K562 (cell line): Measurements from ENCODE around the gene AREL1. TPM values are rescaled to one million over a fixed set of nuclear protein-coding genes. Genes with fewer than 3 reads are reported as not detected.

ENCODE experiments used
- ATAC-seq: fragments of 200-7000 bp; cut with Tn5 transposase; 3 replicates; pipeline ENCODE4 v1.9.1; 2020; ENCODE audit warnings: moderate library complexity
- BruUV-seq: library from RNA; stranded (reverse); fragments of 400-500 nt; replicated peaks from 2 replicates; lab custom pipeline; 2021; lab: Mats Ljungman, UMichigan
- CTCF ChIA-PET: fragments of 300-600 bp; formaldehyde crosslinking; extraction: SDS; loops from one replicate; lab custom pipeline; 2021; ENCODE audit warnings: low intra/inter-chr PET ratio; lab: Yijun Ruan, JAX
- POLR2A ChIA-PET: fragments of 300-600, 350-650 bp; sonication (Branson Sonifier 250); formaldehyde crosslinking; extraction: SDS; loops from one replicate; lab custom pipeline; 2021; ENCODE audit warnings: antibody characterized with exemption, inconsistent platforms; lab: Yijun Ruan, JAX
- DNase-seq, 4 experiments: peaks; one replicate each; pipeline versions ENCODE4 v3.0.0 to v3.0.0-alpha.2; 2011 to 2018; ENCODE audit warnings: low spot score in 3 of 4, mixed read lengths in 3 of 4; ENCODE audit errors: extremely low read depth in 1 of 4
- FAIRE-seq: peaks from 2 replicates; lab custom pipeline; 2011; peaks lifted over from hg19 to GRCh38; lab: Jason Lieb, UNC
- H2AFZ ChIP-seq: 2 replicates; pipeline ENCODE4 v1.6.0; 2011; ENCODE audit warnings: low read depth, low read length, control low read depth, inconsistent platforms
- H3K27ac ChIP-seq: fragments of 200-600 bp; 3 replicates; pipeline ENCODE4 v1.8.0; 2011; ENCODE audit warnings: low read depth, mild to moderate bottlenecking, control low read depth, inconsistent platforms, low read length, moderate library complexity, mixed read lengths; ENCODE audit errors: extremely low read depth
- H3K27me3 ChIP-seq, 2 experiments: fragments of 300-600 bp in 1 of 2; 2 replicates in 1 of 2; 3 replicates in 1 of 2; pipeline versions ENCODE4 v1.6.0 to v1.8.0; 2011; ENCODE audit warnings: inconsistent platforms in 2 of 2, low read length in 2 of 2, mild to moderate bottlenecking in 1 of 2, mixed read lengths in 1 of 2, moderate library complexity in 1 of 2; ENCODE audit not compliant: control insufficient read depth in 2 of 2, insufficient read depth in 2 of 2
- H3K36me3 ChIP-seq: fragments of 300-600 bp; 3 replicates; pipeline ENCODE4 v1.8.0; 2011; ENCODE audit warnings: mild to moderate bottlenecking, low read length, inconsistent platforms; ENCODE audit not compliant: control insufficient read depth, insufficient read depth
- H3K4me1 ChIP-seq, 2 experiments: fragments of 200-600 bp in 1 of 2; replicated peaks in 1 of 2; 2 replicates in 1 of 2; 3 replicates in 1 of 2; pipeline versions ENCODE4 v1.5.1 to v1.8.0; 2011; ENCODE audit warnings: inconsistent platforms in 2 of 2, low read length in 2 of 2, mild to moderate bottlenecking in 1 of 2, mixed read lengths in 1 of 2, moderate library complexity in 1 of 2; ENCODE audit not compliant: control insufficient read depth in 2 of 2, insufficient read depth in 2 of 2
- H3K4me2 ChIP-seq: 2 replicates; pipeline ENCODE4 v1.6.1; 2011; ENCODE audit warnings: low read length, control low read depth, inconsistent platforms, mixed read lengths; ENCODE audit not compliant: insufficient read depth
- H3K4me3 ChIP-seq: fragments of 200-600 bp; sonication (generic), shearing (Covaris generic); 2 replicates; pipeline ENCODE4 v1.5.1; 2016; ENCODE audit warnings: control low read depth, inconsistent platforms
- H3K79me2 ChIP-seq: fragments of 200-600 bp; 3 replicates; pipeline ENCODE4 v1.8.0; 2011; ENCODE audit warnings: low read length, inconsistent platforms; ENCODE audit not compliant: control insufficient read depth, insufficient read depth
- H3K9ac ChIP-seq, 2 experiments: 2 replicates each; pipeline versions ENCODE4 v1.6.0 to v1.6.1; 2011; ENCODE audit warnings: low read depth in 2 of 2, low read length in 2 of 2, control low read depth in 1 of 2, inconsistent platforms in 1 of 2, mild to moderate bottlenecking in 1 of 2, mixed read lengths in 1 of 2; ENCODE audit not compliant: insufficient read depth in 1 of 2
- H3K9me1 ChIP-seq: one replicate; pipeline ENCODE4 v1.6.0; 2011; ENCODE audit warnings: inconsistent platforms, mild to moderate bottlenecking, low read length, moderate library complexity; ENCODE audit not compliant: control insufficient read depth, insufficient read depth
- H3K9me3 ChIP-seq: replicated peaks from 2 replicates; pipeline ENCODE4 v1.5.1; 2011; ENCODE audit warnings: low read depth, low read length, inconsistent platforms; ENCODE audit not compliant: control insufficient read depth, insufficient read depth
- H4K20me1 ChIP-seq: replicated peaks from 2 replicates; pipeline ENCODE4 v1.6.1; 2011; ENCODE audit warnings: low read length, inconsistent platforms, mixed read lengths; ENCODE audit not compliant: control insufficient read depth, insufficient read depth
- GTF2A2 ChIP-seq: IDR thresholded peaks from 2 replicates; pipeline ENCODE4 v1.6.1; 2016; ENCODE audit warnings: mild to moderate bottlenecking, missing genetic modification characterization, missing compliant biosample characterization
- NBN ChIP-seq: fragments of 450-650 bp; IDR thresholded peaks from 2 replicates; pipeline ENCODE4 v1.6.1; 2016; ENCODE audit warnings: low read depth, mild to moderate bottlenecking
- NFE2 ChIP-seq: IDR thresholded peaks from 2 replicates; pipeline ENCODE4 v1.6.1; 2014; ENCODE audit warnings: antibody characterized with exemption, low read depth
- PATZ1 ChIP-seq: fragments of 250-450 bp; sonication (Bioruptor Pico); IDR thresholded peaks from 2 replicates; pipeline ENCODE4 v1.5.0; 2020; ENCODE audit warnings: mild to moderate bottlenecking, borderline replicate concordance
- PTTG1 ChIP-seq: fragments of 450-650 bp; IDR thresholded peaks from 2 replicates; pipeline ENCODE4 v1.6.1; 2016; ENCODE audit warnings: low read depth, mild to moderate bottlenecking, missing genetic modification characterization, missing compliant biosample characterization
- RBM22 ChIP-seq: fragments of 200-400 bp; formaldehyde crosslinking; IDR thresholded peaks from 2 replicates; pipeline ENCODE4 v1.6.1; 2018; ENCODE audit warnings: low read length, low read depth; ENCODE audit not compliant: poor library complexity, severe bottlenecking
- SETDB1 ChIP-seq: IDR thresholded peaks from one replicate; pipeline ENCODE4 v1.6.1; 2012; ENCODE audit warnings: low read length, control low read depth, inconsistent platforms
- ZBTB49 ChIP-seq: sonication (generic); formaldehyde crosslinking; IDR thresholded peaks from 2 replicates; pipeline ENCODE4 v1.8.0; 2022; ENCODE audit warnings: missing genetic modification reagents, mild to moderate bottlenecking, borderline replicate concordance
- ZMIZ1 ChIP-seq, 2 experiments: fragments of 150-350 bp in 1 of 2; IDR thresholded peaks; 2 replicates each; pipeline ENCODE4 v1.6.1; 2012 to 2016; ENCODE audit warnings: low read depth in 2 of 2, low read length in 2 of 2, mild to moderate bottlenecking in 1 of 2, moderate library complexity in 1 of 2
- ZNF146 ChIP-seq: IDR thresholded peaks from one replicate; pipeline ENCODE4 v1.6.1; 2018; ENCODE audit warnings: missing compliant biosample characterization; ENCODE audit not compliant: unreplicated experiment
- ZNF23 ChIP-seq: fragments of 250-450 bp; sonication (Bioruptor Pico); IDR thresholded peaks from 2 replicates; pipeline ENCODE4 v1.4.0; 2020; ENCODE audit warnings: mild to moderate bottlenecking
- ZNF3 ChIP-seq: fragments of 250-450 bp; sonication (Bioruptor Pico); IDR thresholded peaks from 2 replicates; pipeline ENCODE4 v1.5.0; 2021; ENCODE audit warnings: mild to moderate bottlenecking, moderate library complexity
- WGBS: fragments of 100-300 bp; shearing (Covaris generic); methylation state at CpG from one replicate; pipeline ENCODE4 v1.1.6; 2016; ENCODE audit warnings: low coverage, mixed read lengths; ENCODE audit not compliant: insufficient coverage; ENCODE audit errors: missing lambda C conversion rate; 5-methylcytosine and 5-hydroxymethylcytosine counted together
- in situ Hi-C: fragments of 300-500 bp; cut with MboI; formaldehyde crosslinking; loops from 4 replicates; pipeline ENCODE4 v1.15.0; 2018; ENCODE audit warnings: inconsistent platforms, mixed read lengths
- intact Hi-C: fragments of 100-400 bp; cut with micrococcal nuclease; formaldehyde crosslinking; loops from 2 replicates; pipeline ENCODE4 v1.14.2; 2022
- polyA plus RNA-seq, 8 experiments: library from polyadenylated mRNA; depleted of rRNA in 4 of 8; stranded (reverse) in 5 of 8; unstranded in 3 of 8; fragments of >200 nt; fragmentation: Nextera tagmentation in 2 of 8; fragmentation: Illumina TruSeq in 1 of 8; extraction: Ambion mirVana in 2 of 8; extraction: Trizol in 1 of 8; gene quantifications; 2 replicates each; pipeline versions ENCODE4 v1.2.1 to v1.2.3, GENCODE V29; 2011 to 2014; ENCODE audit warnings: inconsistent platforms in 1 of 8, missing spikeins in 1 of 8
- total RNA-seq, 7 experiments: library from RNA; depleted of rRNA in 6 of 7; stranded (reverse); fragments of >200 nt in 6 of 7; fragmentation: Illumina TruSeq in 2 of 7; extraction: Trizol in 2 of 7; gene quantifications; 2 replicates each; pipeline versions ENCODE4 v1.2.1 to v1.2.3, GENCODE V29; 2011 to 2021; ENCODE audit warnings: low replicate concordance in 1 of 7

The AREL1 gene
- total and polyA plus RNA-seq, 9 of the 15 experiments (the other 6 are each of a cell fraction or from before 2014, with no cell fraction given): 6.0 to 24.8 (median 16.6) TPM

- BruUV-seq: no TSS peak
- Histone ChIP-seq H2AFZ (no peak overlapping the region), H3K79me2 (no peaks in the 10 kb centered on the region), H4K20me1 (no peaks in the 10 kb centered on the region)
- no peak for ATAC-seq
- in situ Hi-C loops: no loop called here
- CTCF ChIA-PET: no interaction called here
- no peak for TF ChIP-seq NBN
- no peak for TF ChIP-seq ZBTB49 (CRISPR knock-in tag)
- no peak for TF ChIP-seq NFE2
- no peak for TF ChIP-seq SETDB1
- no peak for TF ChIP-seq RBM22
- no peak for TF ChIP-seq PTTG1 (tag)
- TF ChIP-seq ZMIZ1 (IDR thresholded peaks at IDR 0.05; ENCODE audit: low read depth in 2 of 2, low read length in 2 of 2): no peak
- no peak for TF ChIP-seq ZNF146 (CRISPR knock-in tag)
- TF ChIP-seq ZNF23 (CRISPR knock-in tag): no peak
- no peak for TF ChIP-seq PATZ1 (CRISPR knock-in tag)
- TF ChIP-seq ZNF3 (CRISPR knock-in tag): no peak
- TF ChIP-seq GTF2A2 (tag): no peak
- TF ChIP-seq, all 486 proteins: peak for 0
- 10% methylated on average over 1 of the region's 2 CpGs for WGBS
- no peaks in the 10 kb centered on the region for H3K36me3 ChIP-seq
- no peaks in the 10 kb centered on the region for H3K9me3 ChIP-seq
- H3K4me3 ChIP-seq: no peak overlapping the region
- H3K9ac ChIP-seq: no peak overlapping the region
- FAIRE-seq: no peak
- no peaks in the 10 kb centered on the region for H3K4me1 ChIP-seq
- peaks cover 10 to 30% of the 10 kb centered on the region in 2 experiments; a peak in 3 of 5 replicates for H3K27me3 ChIP-seq
- H3K27ac ChIP-seq: no peak overlapping the region
- H3K9me1 ChIP-seq: no peaks in the 10 kb centered on the region
- POLR2A ChIA-PET: no interaction called here
- intact Hi-C loops: no loop called here
- DNase-seq: no peak
- no peak overlapping the region for H3K4me2 ChIP-seq
Measured at GRCh38 chr14:74634964-74635363, 77.9 kb downstream of the AREL1 start.
